Measurements from ENCODE around the gene BBS9.

DNA sequence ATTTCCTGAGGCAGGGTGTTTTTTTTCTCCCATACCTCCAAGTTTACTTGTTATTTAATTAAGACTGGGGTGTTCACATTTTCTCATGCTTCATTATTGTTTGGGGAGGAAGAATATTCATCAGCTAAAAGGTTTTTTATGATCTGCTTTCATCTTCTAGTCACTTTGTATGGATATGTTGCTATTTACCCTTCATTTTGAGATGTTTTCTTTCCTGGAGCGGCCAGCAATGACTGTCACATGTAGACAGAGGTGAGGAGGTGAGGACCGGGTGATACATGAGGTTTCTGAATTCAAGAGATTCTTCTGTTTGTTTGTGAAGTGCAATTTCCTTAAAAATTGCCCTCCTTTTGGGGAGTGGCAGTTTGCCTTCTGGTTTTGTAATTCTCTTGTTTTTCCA lies 514.2 kb downstream of the BBS9 start:
- TF ChIP-seq CTCF (IDR thresholded peaks at IDR 0.05) = no peak
- TF ChIP-seq POLR2A (IDR thresholded peaks at IDR 0.05) = no peak

Measured in heart left ventricle (tissue), 13 donors.